ENCODE data around the gene KCNAB3. TPM values are rescaled to one million over a fixed set of nuclear protein-coding genes. Genes with fewer than 3 reads are reported as not detected.

Gene KCNAB3
- total RNA-seq, 4 donors from 2014 or later: 3.4 to 32.7 (median 19.5) TPM; not detected in 1

DNA sequence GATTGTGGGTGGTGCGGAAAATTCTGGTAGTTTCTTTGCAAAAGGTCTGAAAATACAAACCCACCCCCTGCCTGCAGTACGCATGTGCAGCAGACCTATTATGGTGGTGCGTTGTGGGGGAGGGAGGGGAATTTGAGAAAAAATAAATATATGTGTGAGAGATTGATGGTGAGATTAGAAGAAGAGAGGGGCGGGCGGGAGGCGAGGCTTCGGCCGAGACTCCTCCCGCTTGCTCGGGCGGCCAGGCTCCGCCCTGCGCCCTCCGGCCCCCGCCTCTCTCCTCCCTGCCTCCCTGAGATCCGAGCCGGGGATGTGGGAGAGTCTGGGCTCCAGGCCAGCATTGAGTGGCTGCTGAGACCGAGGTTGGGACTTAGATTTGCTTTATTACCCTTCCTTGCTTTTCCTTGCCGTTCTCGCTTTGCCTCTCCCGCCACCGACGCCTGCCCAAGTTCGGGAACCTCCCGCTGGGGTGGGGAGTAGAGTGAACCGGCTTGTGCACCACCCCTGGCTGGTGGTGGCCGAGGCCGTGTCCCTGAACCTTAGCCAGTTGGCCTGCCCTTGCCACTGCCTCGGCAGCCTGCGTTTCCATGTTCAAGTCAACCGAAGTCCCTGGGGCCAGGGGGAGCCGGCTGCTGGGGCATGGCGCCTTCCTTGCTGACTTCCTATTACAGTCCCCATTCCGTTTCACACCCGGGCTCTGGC lies 42.0 kb downstream of the KCNAB3 start:
- Histone ChIP-seq H3K4me1 (peaks cover 10 to 23% of the 10 kb centered on the region in 2 donors), H3K27ac (peak overlapping the region; percentile 97 to 98), H3K4me3 (peak overlapping the region; percentile 57 to 87), H3K27me3 (no peaks in the 10 kb centered on the region), H3K9me3 (no peaks in the 10 kb centered on the region), H3K36me3 (no peaks in the 10 kb centered on the region)
- DNase-seq: peak; percentile 93 to 96
- peak in 1 of 2 donors; percentile 41 for TF ChIP-seq POLR2A (IDR thresholded peaks at IDR 0.05)
- TF ChIP-seq, protein P1, sequence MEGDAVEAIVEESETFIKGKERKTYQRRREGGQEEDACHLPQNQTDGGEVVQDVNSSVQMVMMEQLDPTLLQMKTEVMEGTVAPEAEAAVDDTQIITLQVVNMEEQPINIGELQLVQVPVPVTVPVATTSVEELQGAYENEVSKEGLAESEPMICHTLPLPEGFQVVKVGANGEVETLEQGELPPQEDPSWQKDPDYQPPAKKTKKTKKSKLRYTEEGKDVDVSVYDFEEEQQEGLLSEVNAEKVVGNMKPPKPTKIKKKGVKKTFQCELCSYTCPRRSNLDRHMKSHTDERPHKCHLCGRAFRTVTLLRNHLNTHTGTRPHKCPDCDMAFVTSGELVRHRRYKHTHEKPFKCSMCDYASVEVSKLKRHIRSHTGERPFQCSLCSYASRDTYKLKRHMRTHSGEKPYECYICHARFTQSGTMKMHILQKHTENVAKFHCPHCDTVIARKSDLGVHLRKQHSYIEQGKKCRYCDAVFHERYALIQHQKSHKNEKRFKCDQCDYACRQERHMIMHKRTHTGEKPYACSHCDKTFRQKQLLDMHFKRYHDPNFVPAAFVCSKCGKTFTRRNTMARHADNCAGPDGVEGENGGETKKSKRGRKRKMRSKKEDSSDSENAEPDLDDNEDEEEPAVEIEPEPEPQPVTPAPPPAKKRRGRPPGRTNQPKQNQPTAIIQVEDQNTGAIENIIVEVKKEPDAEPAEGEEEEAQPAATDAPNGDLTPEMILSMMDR (IDR thresholded peaks at IDR 0.05): peak in 1 of 4 experiments; percentile 5
- intact Hi-C loops (cut with DNase I; ENCODE audit: low total_unique reads): no loop called here

DNA sequence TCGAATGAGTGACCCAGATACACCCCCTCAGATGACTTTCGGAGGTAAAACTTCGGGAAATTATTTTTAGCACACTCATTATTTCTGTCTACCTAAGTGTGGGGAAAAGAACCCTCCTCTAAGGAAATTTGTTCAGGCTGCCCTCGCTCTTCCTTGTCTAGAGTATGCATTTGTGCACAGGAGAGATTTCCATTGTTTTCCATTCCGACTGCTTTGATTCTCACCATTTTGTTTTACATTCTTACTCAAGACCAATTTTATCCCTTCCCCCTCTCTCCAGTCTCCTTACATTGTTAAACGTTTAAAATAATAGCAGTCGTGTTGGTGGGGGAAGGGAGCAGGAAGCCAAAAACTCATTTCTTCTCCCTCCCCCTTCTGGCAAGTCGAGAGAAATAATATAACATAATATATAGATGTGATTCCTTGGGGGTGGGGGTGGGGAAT lies 42.6 kb downstream of the KCNAB3 start:
- Histone ChIP-seq H3K27ac (peak overlapping the region; percentile 97 to 98), H3K4me1 (peaks cover 10 to 23% of the 10 kb centered on the region in 2 donors), H3K9me3 (no peaks in the 10 kb centered on the region), H3K27me3 (no peaks in the 10 kb centered on the region), H3K4me3 (peak overlapping the region; percentile 57 to 87), H3K36me3 (no peaks in the 10 kb centered on the region)
- DNase-seq: no peak
- no peak for TF ChIP-seq POLR2A (IDR thresholded peaks at IDR 0.05)
- TF ChIP-seq, protein P1 (IDR thresholded peaks at IDR 0.05): peak in 1 of 4 experiments; percentile 7
- intact Hi-C loops (cut with DNase I; ENCODE audit: low total_unique reads): no loop called here

DNA sequence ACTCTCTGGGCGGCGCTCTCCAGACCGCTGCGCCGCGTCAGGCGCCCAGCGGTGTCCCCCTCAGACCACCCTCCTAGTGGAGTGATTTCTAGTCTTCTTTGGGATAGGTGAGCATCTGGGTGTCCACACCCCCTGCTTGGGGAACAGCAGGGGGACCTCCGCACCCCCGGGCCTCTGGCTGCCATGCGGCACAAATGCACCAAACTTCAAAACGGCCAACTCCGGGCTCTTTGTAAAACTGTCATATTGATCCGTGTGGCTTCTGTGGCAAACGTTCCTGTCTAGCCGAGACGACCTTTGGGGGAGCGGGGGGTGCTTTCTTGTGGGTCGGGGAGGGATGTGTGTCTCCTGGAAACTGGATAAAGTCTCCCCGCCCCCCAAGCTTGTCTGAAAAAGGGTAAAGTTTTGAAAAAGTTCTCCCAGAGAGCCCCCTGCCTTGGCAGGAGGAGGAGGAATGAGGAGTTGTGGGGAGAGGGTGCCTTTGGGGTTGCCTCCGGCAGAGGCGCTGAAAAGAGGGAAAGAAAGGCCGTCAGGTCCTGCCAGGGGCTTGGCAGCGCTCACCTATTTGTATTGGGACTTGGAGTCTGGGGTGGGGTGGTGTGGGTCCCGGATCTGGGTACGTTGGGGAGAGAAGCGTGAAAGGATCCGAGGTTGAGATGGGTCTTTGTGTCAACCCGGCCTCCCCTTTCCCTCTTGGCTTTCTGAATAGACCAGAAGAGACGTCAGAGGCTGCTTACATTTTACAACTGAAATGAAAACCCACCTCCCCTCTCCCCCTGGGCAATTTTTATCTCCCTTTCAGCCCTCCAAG lies 43.2 kb downstream of the KCNAB3 start:
- H3K4me1 ChIP-seq: peaks cover 10 to 23% of the 10 kb centered on the region in 2 donors
- intact Hi-C loops (cut with DNase I; ENCODE audit: low total_unique reads): no loop called here
- H3K27me3 ChIP-seq: no peaks in the 10 kb centered on the region
- no peaks in the 10 kb centered on the region for H3K9me3 ChIP-seq
- H3K36me3 ChIP-seq: no peaks in the 10 kb centered on the region
- H3K27ac ChIP-seq: peak overlapping the region; percentile 97 to 98
- H3K4me3 ChIP-seq: peak overlapping the region; percentile 57 to 87
- TF ChIP-seq, protein P1 (IDR thresholded peaks at IDR 0.05): no peak
- no peak for TF ChIP-seq POLR2A (IDR thresholded peaks at IDR 0.05)
- DNase-seq: peak; percentile 52 to 60

DNA sequence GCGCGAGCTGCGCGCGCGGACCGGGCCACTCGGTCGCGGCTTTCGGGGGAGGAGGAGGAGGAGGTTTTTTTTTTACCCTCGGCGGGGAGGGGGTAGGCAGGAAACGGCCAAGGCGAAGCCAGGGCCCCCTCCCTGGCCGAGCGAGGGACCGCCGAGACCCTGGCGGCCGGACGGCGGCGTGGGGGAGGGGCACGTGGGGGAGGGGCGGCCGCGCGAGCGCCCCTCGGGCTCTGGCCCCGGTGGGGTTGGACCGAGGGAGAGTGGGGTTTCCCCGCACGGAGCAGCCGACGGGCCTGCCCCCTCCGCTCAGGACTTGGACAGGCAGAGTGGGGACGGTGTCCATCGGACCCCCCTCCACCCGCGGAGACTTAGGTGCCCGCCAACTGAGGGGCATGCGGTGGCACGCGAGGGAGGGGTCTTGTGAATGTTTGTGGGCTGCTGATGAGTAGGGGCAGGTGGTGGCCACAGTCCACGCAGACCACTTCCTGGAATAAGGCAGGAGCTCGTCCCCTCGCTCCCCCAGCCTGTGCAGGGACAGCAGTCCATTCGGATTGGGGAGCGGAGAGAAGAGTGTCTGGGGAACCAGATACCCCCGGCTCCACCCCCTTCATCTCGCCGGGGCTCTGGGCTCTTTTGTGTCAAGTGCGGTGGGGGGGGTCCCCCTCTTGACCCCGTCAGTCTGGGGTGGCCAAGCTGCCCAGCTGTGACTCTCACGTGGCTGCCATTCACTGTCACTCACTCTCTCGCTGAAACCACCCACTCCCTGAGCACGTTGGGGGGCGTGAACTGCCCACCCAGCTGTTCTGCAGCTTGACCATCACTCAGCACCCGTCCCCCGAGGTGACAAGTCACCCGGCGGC lies 44.1 kb downstream of the KCNAB3 start:
- peaks cover 10 to 23% of the 10 kb centered on the region in 2 donors for H3K4me1 ChIP-seq
- peak; percentile 61 for DNase-seq
- no peaks in the 10 kb centered on the region for H3K27me3 ChIP-seq
- H3K27ac ChIP-seq: peak overlapping the region; percentile 97 to 98
- intact Hi-C loops (cut with DNase I; ENCODE audit: low total_unique reads): no loop called here
- H3K4me3 ChIP-seq: peak overlapping the region; percentile 57 to 87
- H3K9me3 ChIP-seq: no peaks in the 10 kb centered on the region
- H3K36me3 ChIP-seq: no peaks in the 10 kb centered on the region
- TF ChIP-seq, protein P1 (IDR thresholded peaks at IDR 0.05): no peak
- TF ChIP-seq POLR2A (IDR thresholded peaks at IDR 0.05): no peak
